ENCODE results near the gene MYH9.
A peak's percentile ranks its signal among the peaks of the same experiment; 100 is the strongest.
"Not testable (repeated sequence)": the region's sequence is repeated elsewhere in the genome, so short reads cannot be mapped to it uniquely, and the experiment has no call there.

Gene MYH9

DNA sequence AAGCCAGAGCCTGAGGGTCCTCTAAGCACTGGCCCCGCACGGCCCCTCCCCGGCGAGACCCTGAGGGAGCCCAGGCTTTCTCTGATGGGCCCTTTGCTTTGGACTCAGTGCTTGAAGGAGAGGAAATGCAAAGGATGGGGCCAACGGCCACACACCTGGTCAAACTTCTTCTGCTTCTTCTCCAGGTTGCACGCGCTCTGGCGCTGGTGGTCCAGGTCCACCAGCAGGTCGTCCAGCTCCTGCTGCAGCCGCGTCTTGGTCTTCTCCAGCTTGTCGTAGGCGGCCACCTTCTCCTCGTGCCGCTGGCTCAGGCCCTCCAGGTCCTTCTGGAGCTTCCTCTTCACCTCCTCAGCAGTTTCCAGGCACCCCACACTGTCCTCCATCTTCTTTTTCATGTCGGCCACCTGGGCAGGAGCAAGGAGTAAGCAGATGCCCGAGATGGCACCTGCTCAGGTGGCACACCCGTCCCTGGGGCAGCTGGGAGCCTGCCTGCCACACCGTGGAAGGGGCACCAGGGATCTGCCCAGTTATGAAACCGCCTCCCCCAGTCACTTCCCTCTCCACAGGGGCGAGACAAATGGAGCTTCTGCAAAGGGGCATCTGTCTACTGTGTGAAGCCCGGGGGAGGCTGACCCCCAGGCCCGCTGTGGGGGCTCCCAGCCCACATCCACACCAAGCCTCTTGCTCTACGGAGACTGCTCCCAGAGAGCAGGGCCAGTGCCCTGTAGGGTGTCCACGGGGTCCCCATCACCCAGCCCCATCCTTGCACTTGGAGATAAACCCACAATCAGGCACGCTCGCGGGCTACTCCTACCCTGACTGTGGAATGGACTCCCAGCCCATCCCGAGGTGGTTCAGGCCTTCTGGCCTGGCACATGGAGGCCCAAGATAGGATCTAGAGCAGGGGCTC, 95.7 kb downstream of the MYH9 start:
- no peak for DNase-seq (ENCODE audit: low spot score)

DNA sequence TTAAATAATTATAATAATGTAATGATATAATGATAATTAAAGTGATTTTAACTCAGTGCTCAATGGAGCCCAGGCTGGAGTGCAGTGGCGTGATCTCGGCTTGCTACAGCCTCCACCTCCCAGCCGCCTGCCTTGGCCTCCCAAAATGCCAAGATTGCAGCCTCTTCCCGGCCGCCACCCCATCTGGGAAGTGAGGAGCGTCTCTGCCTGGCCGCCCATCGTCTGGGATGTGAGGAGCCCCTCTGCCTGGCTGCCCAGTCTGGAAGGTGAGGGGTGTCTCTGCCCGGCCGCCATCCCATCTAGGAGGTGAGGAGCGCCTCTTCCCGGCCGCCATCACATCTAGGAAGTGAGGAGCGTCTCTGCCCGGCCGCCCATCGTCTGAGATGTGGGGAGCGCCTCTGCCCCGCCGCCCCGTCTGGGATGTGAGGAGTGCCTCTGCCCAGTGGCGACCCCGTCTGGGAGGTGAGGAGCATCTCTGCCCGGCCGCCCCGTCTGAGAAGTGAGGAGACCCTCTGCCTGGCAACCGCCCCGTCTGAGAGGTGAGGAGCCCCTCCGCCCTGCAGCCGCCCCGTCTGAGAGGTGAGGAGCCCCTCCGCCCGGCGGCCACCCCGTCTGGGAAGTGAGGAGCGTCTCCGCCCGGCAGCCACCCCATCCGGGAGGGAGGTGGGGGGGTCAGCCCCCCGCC, 97.2 kb downstream of the MYH9 start:
- DNase-seq (ENCODE audit: low spot score), result not testable (repeated sequence)

DNA sequence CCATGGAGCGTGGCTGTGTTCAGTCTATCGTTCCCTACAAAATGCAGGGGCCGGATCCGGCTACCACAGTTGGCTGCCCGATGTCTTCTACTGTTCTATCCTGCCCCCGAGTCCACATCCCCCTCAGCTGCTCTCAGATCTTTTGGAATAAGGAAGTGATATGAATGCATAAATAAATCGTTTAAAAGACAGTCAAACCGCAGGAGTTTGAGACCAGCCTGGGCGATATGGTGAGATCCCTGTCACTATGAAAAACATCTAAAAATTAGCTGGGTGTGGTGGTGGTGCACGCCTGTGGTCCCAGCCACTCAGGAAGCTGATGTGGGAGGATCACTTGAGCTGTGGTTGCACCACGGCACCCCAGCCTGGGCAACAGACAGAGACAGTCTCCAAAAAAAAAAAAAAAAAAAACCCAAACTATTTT, 97.8 kb downstream of the MYH9 start:
- not testable (repeated sequence) for DNase-seq (ENCODE audit: low spot score)

DNA sequence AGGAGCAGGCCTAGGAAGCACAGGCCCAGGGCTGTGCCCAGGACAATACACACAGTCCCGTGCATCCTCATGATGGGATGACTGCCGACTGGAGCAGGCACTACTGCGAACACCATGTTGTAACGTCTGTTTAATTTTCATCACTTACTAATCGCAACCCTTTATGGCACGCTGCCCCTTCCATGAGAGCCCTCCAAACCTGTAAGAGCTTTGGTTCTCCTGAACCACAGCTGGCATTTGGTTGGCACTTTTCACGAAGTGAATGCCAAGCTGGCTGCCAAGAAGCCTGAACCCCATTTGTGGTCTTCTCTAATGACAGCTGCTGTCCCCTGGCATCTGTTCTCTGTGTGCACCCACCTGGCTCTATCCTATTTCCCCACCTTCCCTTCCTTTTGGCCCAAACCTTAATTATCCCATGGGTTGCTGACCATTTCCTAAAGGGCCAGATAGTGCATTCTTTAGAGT, 98.3 kb downstream of the MYH9 start:
- no peak for DNase-seq (ENCODE audit: low spot score)

DNA sequence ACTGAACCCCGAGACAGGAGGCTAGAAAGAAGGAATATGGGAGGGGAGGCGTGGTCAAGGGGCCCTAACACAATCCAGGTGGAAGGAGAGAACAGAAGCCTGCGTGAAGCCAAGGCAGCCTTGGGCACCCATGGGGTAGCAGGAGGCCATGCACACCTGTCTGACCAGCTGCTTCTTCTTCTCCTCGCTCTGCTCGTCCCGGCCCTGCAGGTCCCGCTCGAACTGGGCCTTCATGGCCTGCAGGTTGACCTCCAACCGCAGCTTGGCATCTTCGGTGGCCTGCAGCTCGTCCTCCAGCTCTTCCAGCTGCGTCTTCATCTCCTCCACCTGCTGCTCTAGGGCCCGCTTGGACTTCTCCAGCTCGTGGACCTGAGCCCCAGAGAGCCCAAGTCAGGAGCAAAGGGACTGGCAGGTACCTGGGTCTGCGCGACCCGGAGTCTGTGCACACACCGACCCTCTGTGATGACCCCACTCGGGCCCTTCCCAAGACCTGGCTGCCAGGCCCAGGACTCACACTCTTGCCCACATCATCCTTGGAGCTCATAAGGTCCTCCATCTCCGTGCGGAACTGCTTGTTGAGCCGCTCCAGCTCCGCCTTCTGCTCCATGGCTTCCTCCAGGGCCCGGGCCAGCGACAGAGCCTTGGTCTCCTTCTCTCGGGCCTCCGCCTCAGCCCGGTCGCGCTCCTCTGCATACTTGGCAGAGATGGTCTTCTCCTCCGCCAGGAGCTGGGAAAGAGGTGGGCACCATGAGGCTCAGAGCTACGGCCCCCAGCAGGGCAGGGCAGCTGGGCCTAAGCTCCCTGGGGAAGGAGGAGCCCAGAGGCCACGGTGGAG, 99.0 kb downstream of the MYH9 start:
- DNase-seq (ENCODE audit: low spot score), result no peak

DNA sequence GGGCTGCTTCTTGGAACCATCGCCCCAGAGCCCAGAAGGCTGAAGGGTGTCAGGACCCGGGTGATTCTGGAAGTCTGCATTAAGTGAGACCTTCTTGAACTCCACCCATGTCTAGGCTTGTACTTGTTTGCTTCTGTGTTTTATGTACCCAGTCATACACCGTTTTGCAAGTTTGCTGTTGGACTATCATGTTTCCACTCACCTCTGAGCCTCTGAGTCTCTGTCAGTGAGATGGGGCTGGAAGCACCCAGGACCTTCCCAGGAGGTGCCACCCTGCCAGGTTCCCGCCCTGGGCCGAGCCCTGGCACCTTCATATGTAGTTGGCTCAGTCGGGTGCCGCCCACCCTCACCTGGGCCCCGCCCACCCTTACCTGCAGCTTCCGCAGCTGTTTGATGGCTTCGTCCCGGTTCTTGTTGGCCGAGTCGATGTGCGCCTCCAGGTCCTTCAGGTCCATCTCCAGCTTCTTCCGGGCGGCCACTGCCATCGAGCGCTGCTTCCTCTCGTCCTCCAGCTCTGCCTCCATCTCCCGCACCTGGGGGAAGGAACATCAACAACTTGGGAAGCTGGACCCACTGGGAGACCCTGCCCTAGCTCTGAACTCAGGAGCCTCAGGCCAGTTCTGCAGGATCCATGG, 99.8 kb downstream of the MYH9 start:
- DNase-seq (ENCODE audit: low spot score), result no peak

DNA sequence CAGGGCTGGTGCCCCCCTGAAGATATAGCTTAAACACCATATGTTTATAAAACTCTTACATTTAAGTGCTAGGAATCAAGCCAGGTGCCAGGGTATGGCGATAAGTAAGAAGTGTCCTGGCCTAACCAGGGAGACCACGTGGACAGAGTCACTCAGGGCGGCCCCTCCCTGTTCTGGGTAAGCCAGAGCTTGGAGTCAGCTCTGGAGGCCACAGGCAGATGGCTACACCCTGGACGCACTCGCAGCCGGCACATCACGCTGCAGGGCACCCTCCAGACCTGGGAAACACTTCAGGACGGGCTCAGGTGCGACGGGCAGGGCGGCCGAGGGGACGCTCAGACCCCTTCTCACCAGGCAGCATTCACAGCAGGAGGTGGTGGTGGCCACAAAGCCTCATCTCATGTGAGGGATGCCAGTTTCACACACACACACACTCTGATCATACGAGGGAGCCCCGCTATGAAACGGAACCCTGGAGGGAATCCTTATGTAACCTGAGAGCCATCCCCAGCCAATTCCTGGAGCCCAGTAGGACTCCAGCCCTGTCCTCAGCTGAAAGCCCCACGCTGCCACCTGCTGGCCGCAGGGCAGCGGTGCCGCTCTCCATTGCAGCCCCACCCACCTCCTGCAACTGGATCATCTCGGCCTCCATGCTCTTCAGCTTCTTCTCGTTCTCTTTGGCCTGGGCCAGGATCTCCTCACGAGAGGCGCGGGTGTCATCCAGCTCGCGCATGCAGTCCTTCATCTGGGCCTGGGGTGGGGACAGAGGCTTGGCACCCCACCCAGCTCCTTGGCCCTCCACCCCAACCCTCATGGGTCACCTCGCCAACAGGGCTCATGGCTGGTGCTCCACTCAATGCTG, 101.4 kb downstream of the MYH9 start:
- peak; percentile 72 for DNase-seq (ENCODE audit: low spot score)

DNA sequence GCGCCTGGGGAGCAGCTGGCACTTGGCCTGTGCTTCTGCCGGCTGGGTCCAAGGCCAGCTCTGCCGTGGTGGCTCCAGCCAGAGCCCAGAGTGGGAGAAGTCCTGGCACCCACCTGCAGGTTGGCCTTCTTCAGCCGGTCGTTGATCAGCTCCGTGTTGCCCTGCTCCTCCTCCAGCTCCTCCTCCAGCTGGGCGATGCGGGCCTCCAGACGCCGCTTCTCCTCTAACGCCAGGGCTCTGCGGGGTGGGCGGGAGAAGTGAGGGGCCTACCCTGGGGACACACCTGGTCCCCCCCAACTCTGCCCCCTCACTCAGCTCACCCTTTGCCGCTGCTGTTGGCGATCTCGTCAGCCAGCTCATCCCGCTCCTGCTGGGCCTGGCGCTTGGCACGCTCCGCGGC, 102.2 kb downstream of the MYH9 start:
- DNase-seq (ENCODE audit: low spot score), result no peak

DNA sequence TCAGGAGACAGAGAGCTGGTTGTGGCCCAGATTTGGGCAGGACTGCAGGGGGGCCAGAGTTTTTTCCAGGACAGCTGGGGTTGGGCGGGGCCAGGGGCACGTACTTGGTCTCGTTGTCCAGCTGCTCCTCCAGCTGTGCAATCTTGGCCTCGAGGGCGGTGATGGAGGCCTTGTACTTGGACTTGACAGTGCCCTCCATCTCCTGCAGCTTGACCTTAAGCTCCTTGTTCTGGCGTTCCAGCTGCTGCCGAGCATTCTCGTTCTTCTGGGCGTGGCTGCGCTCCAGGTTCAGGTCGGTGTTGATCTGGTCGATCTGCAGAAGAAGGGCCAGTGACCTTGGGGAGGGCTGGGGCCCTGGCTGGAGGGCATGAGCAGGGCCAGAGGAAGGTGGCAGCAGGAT, 102.8 kb downstream of the MYH9 start:
- no peak for DNase-seq (ENCODE audit: low spot score)

DNA sequence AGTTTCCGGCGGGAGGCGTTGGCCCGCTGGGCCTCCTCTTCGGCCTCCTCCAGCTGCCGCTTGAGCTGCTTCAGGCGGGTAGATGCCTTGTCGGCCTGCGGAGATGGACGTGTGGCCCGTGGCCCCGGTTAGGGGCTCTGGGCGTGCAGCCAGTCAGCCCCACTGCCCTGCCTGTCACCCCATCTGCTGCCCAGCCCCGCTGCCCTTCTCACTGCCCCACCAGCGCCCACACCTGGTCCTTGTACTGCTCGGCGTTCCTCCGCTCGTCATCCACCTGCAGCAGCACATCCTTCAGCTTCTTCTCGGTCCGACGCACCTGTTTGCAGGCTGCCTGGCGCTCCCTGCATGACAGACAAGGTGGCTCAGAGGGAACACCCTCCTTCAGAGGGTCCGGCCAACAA, 103.6 kb downstream of the MYH9 start:
- no peak for DNase-seq (ENCODE audit: low spot score)

DNA sequence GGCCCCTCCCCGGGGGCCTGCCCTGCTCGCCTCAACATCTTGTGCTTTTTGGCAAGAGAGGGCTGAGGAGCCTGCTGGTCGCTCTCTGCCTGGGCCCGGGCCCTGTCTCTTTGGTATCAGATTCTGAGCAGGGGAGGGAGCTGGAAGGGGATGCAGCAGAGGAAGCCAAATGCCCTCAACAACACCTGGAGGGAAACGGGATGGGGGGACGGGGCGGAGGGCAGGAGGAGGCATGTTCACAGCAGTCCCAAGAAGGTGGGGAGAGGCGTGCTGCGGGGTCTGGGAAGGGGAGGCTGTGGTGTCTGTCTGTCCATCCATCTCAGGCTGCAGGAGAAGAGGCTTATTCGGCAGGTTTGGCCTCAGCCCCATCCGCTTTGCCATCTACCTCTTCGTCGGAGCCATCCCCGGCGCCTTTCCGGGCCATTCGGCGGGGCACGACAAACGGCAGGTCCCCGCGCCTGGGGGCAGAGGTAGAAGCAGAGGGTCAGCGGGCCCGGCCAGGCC, 105.4 kb downstream of the MYH9 start:
- DNase-seq (ENCODE audit: low spot score), result no peak

DNA sequence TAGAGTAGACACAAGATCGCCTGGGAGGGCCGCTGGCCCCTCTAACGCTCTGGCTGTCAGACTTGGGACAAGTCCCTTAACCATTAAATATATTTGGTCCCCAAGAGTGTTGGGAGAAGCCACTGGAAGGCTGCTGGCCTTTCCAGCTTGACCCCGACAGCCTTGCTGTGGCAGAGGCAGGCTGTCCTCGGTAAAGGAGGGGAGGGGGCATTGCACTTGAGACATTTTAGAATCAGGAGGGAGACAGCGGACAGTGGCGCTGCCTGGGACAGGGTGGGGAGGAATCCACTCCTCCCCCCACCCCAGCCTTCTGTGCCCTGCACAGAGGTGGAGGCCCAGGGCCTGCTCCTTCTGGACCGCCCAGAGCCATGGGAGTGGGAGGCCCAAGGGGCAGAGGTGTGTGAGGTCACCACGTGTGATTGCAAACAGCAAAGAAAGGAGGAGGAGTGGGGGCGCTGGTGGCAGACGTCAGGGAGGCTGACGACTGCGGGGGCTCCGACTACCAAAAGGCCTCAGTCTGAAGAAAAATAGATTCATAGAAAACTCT, 105.9 kb downstream of the MYH9 start:
- no peak for DNase-seq (ENCODE audit: low spot score)

DNA sequence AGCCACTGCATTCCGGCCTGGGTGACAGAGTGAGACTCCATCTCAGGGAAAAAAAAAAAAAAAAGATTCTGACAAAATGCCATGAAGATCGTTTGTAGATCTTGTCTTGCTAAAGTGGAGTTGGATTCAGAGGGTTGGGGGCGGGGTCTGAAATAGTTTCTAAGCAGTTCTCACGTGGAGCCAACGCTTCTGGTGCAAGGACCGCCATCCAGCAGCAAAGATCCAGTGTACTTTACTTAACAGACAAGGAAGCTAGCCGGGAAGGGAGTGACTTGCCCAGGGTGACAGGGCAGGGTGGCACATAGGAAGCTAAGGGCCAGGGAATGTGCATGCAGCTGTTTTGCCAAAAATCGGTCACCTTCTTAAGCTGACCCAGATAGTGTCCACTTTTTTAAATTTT, 107.4 kb downstream of the MYH9 start:
- no peak for DNase-seq (ENCODE audit: low spot score)

DNA sequence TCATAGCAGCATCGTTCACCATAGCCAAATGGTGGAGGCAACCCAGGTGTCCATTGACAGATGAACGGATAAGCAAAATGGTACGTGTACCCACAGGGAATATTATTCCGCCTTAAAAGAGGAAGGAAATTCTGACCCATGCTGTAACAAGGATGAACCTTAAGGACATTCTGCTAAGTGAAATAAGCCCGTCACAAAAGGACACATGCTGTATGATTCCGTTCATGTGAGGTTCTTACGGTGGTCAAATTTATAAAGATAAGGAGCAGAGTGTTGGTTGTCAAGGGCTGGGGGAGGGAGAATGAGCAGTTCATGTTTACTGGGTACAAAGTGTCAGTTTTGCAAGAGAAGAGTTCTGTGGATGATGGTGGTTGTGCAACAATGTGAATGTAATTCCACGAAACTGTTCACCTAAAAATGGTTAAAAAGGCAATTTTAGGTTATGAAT, 108.5 kb downstream of the MYH9 start:
- no peak for DNase-seq (ENCODE audit: low spot score)

DNA sequence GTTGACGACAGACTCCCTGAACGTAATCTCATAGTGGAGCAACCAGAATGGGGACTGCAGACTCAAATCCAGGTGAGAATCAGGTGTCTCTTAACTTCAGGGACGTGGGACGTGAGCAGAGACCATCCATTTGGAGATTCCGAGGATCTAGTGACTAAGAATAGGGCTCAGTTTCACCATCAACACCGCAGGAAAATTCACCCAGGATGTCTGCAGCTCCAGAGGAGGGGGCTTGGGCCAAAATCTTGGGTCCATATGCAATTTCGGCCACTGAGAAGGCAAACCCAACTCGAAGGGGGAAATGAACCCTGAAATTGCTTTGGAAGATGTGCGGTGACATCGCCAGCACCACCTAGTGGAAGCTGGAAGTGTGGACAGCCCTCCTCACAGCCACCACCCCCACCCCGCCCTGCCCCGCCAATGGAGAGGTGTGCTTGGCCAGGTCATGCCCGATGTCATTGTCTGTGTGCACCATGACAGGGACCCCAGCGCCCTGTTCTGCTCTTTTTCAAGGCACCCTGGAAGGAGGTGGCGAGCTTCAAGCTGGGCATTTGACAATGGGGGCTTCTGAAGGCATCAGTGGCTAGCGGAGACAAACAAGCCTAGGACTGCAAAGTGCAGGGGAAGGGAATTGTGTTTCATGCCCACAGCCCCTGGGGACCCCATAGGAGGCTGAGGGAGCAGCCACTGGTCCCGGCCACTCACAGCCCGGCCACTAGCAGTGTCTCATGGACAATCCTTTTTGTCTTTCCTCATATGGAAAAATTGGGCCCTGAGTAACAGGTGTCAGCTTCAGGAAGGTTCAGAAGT, 110.1 kb downstream of the MYH9 start:
- DNase-seq (ENCODE audit: low spot score), result no peak

DNA sequence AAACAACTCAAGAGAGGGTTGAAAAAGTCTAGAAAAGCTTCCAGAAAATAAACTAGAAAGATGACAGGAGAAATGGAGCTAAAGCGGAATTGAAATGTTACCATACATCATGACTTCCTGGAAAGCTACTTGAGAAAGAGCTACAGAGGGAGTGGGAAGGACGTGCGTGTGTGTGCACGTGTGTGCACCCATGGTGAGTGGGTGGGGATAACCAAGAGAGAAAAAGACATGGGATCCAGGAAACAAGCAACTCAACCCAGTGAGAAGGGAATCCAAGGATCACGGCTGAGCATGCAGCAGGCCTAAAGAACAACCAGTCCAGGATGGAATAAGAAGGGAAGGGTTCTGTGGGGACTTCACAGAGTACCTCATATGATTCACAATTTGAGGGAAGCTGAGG, 113.2 kb downstream of the MYH9 start:
- DNase-seq (ENCODE audit: low spot score), result no peak

DNA sequence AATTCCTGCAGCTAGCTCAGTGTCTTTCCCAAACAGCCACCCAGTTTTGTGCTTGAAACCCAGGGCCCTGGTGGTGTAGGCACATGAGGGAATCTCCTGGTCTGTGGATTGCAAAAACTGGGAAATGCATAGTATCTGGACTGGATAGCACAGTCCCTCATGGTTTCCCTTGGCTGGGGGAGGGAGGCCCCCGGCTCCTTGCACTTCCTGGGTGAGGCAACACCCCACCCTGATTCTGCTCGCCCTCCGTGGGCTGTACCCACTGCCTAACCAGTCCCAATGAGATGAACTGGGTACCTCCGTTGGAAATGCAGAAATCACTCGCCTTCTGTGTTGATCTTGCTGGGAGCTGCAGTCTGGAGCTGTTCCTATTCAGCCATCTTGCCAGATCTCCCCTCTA, 115.8 kb downstream of the MYH9 start:
- not testable (repeated sequence) for DNase-seq (ENCODE audit: low spot score)

DNA sequence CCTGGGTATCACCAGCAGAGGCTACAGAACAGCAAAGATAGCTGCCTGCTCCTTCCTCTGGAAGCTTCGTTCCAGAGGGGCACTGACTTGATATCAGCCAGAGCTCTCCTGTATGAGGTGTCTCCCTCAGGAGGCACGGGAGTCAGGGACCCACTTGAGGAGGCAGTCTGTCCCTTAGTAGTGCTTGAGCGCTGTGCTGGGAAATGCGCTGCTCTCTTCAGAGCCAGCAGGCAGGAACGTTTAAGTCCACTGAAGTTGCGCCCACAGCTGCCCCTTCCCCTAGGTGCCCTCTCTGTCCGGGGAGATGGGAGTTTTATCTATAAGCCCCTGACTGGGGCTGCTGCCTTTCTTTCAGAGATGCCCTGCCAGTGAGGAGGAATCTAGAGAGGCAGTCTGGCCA, 116.5 kb downstream of the MYH9 start:
- DNase-seq (ENCODE audit: low spot score), result not testable (repeated sequence)

DNA sequence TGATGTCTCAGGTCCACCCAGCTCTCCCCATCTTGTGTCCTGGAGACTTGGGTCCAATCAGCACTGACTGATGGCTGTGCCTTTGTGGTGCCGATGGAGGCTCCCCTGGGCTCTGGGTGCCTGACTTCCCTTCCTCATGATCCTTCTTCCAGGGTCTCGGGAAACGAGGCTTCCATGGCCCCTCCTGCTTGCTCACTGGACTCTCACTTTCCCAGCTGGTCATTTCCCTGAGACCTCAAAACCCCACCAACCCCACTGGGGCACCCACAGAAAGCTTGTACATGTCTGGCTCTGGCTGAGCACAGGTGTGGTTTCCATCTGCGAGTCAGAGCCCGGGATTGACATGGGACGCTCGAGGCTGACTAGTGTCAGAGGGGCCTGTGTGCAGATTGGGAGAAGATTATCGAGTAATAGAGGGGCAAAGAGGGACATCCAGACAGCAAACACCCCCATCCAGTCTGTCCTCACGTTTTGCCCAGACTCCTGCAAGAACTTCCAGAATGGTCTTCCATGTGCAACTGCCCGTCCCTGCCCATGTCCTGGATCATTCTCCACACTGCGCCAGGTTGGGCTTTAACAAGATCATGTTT, 119.8 kb downstream of the MYH9 start:
- DNase-seq (ENCODE audit: low spot score), result no peak
